Pancreas (tissue), 10 donors: ENCODE data around the gene PRSS27. TPM values are rescaled to one million over a fixed set of nuclear protein-coding genes. Genes with fewer than 3 reads are reported as not detected.

Experiments
- ATAC-seq, 4 donors: fragments of 200-7000 bp; cut with Tn5 transposase; one replicate each; pipeline versions ENCODE4 v1.8.0 to v1.9.1; 2020; ENCODE audit warnings: mild to moderate bottlenecking in 4 of 4, moderate library complexity in 4 of 4
- DNase-seq, 6 donors: peaks; one replicate each; pipeline ENCODE4 v3.0.0-alpha.2; 2020
- FAIRE-seq: peaks from 2 replicates; lab custom pipeline; 2012; peaks lifted over from hg19 to GRCh38; lab: Jason Lieb, UNC
- H3K27ac ChIP-seq, 4 donors: fragments of 200-600 bp; sonication (generic); 1 replicate in 3 of 4; 2 replicates in 1 of 4; pipeline versions ENCODE4 v1.5.0 to v1.8.0; 2020
- H3K27me3 ChIP-seq, 4 donors: fragments of 200-600 bp; one replicate each; pipeline ENCODE4 v1.8.0; 2021
- H3K36me3 ChIP-seq, 3 donors: fragments of 200-600 bp; sonication (generic) in 1 of 3; one replicate each; pipeline versions ENCODE4 v1.5.0 to v1.8.0; 2020 to 2021
- H3K4me1 ChIP-seq, 3 donors: fragments of 200-600 bp; one replicate each; pipeline ENCODE4 v1.8.0; 2021
- H3K4me3 ChIP-seq, 4 donors: fragments of 200-600 bp; sonication (generic) in 2 of 4; one replicate each; pipeline versions ENCODE4 v1.5.0 to v1.8.0; 2020 to 2021
- H3K9me3 ChIP-seq, 4 donors: fragments of 200-600 bp; one replicate each; pipeline ENCODE4 v1.8.0; 2021
- WGBS, 2 donors: extraction: QIAGEN DNeasy Blood & Tissue Kit; methylation state at CpG; one replicate each; pipeline ENCODE4 v1.1.7; 2013; 5-methylcytosine and 5-hydroxymethylcytosine counted together
- intact Hi-C, 3 donors: fragments of 100-400 bp; cut with DNase I; formaldehyde crosslinking; loops; one replicate each; pipeline versions ENCODE4 v1.11.1 to v1.14.2; 2022
- polyA plus RNA-seq, 2 donors: library from polyadenylated mRNA; stranded (reverse); fragments of 200-250 nt; gene quantifications; one replicate each; pipeline ENCODE4 v1.2.3, GENCODE V29; 2013
- total RNA-seq, 6 donors: library from RNA; stranded (reverse); fragmentation: NEBNext Ultra II Directional in 4 of 6; extraction: Animal tissue kit (Norgen Biotek cat#: 25700) in 4 of 6; gene quantifications; one replicate each; pipeline versions ENCODE4 v1.2.1 to v1.2.4, GENCODE V29; 2021 to 2023
- TF ChIP-seq, protein P1 (sequence below), 4 donors: fragments of 200-600 bp; sonication (generic) in 3 of 4; IDR thresholded peaks; one replicate each; pipeline versions ENCODE4 v1.5.0 to v1.8.0; 2021; ENCODE audit warnings: antibody characterized with exemption in 4 of 4
- donor health status: healthy with polysubstance abuse.
- donor health status: DM: no; HTN: no; CAD: no; lungs with moderate emphysema.
- donor health status: DM: no; HTN: no; CAD: no.
- donor health status: control.
- donor health status: control.
- donor health status: Bipolar disorder and iron deficiency.
- donor health status: DM: yes; HTN: yes; CAD: no.
- donor health status: DM: no; HTN: no; CAD: no.
- donor health status: DM: no; HTN: no; CAD: no.
- donor health status: DM: yes; HTN: yes; CAD: no.

Gene PRSS27
- total and polyA plus RNA-seq, 8 donors, result 0.22 to 2.1 (median 0.56) TPM

- ATAC-seq, result no peak
- no peak for FAIRE-seq
- H3K4me1 ChIP-seq, result no peaks in the 10 kb centered on the region
- intact Hi-C loops, result no loop called here
- H3K4me3 ChIP-seq, result no peak overlapping the region
- H3K27ac ChIP-seq, result no peak overlapping the region
- no peaks in the 10 kb centered on the region for H3K9me3 ChIP-seq
- H3K27me3 ChIP-seq, result no peaks in the 10 kb centered on the region
- TF ChIP-seq, protein P1, sequence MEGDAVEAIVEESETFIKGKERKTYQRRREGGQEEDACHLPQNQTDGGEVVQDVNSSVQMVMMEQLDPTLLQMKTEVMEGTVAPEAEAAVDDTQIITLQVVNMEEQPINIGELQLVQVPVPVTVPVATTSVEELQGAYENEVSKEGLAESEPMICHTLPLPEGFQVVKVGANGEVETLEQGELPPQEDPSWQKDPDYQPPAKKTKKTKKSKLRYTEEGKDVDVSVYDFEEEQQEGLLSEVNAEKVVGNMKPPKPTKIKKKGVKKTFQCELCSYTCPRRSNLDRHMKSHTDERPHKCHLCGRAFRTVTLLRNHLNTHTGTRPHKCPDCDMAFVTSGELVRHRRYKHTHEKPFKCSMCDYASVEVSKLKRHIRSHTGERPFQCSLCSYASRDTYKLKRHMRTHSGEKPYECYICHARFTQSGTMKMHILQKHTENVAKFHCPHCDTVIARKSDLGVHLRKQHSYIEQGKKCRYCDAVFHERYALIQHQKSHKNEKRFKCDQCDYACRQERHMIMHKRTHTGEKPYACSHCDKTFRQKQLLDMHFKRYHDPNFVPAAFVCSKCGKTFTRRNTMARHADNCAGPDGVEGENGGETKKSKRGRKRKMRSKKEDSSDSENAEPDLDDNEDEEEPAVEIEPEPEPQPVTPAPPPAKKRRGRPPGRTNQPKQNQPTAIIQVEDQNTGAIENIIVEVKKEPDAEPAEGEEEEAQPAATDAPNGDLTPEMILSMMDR (IDR thresholded peaks at IDR 0.05), result no peak
- no peak for DNase-seq
- WGBS, 2 donors, result 85 to 87% methylated on average over 17 to 19 of the region's 19 CpGs
- H3K36me3 ChIP-seq, result no peaks in the 10 kb centered on the region
Observed at GRCh38 chr16:2743007-2743810, 23.2 kb upstream of the PRSS27 start.

DNA sequence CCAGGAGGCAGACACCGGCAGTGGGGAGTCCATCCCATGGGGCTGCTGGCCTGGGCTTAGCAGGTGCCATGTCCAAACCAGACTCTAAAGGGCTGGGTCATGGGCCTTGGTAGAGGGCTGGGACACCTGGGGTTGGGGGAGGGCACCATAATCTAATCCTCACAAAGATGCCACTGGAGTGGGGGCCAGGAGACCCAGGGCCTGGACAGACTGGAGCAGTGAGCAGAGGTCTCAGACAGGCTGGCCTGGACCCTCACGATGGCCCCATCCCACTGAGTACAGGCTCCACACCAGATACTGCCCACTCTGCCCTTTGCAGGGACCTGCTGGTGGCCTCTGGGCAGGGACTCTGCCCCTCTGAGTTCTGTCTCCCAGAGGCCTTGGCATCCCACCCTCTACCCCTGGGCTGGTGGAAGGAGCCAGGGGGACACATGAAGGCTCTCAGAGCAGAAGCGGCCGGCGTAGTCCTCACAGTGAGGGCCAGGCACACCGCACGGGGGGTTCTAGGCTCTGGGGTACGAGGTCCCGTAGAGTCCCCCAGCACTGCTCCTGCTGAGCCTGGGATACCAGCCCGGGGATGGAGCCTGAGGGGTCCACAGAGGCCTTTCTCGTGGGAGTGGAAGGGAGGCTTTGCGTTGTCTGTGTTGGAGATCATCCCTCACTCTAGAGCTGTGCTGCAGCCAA is 22.4 kb upstream of the PRSS27 start:
- TF ChIP-seq, protein P1 (IDR thresholded peaks at IDR 0.05), result no peak
- ATAC-seq (no peak), DNase-seq (no peak), FAIRE-seq (no peak)
- Histone ChIP-seq H3K4me3 (no peak overlapping the region), H3K4me1 (no peaks in the 10 kb centered on the region), H3K36me3 (no peaks in the 10 kb centered on the region), H3K9me3 (no peaks in the 10 kb centered on the region), H3K27ac (no peak overlapping the region), H3K27me3 (no peaks in the 10 kb centered on the region)
- intact Hi-C loops, result no loop called here
- WGBS, 2 donors, result 91% methylated on average over 12 of the region's 12 CpGs

DNA sequence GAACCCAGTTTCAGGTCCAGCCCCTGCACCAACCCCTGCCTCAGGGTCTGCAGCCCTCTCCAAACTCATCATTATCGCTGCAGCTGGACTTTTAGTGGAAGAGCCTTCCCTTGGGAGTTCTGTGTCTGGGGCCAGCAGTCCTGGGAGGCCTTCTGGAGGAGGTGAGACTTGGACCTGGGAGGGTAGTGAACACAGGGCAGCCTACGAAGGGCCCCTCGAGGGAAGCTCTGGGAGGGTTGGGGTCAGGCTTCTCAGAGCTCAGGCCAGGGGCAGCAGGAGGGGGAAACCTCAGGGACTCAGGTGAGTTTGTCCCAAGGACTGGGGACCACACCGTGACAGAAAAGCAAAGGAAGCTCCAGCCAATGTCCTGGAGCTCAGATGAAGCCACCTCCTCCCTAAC is 21.1 kb upstream of the PRSS27 start:
- WGBS, 2 donors, result 85 to 92% methylated on average over 4 of the region's 4 CpGs
- no peaks in the 10 kb centered on the region for H3K27me3 ChIP-seq
- H3K27ac ChIP-seq, result no peak overlapping the region
- intact Hi-C loops, result no loop called here
- ATAC-seq, result no peak
- TF ChIP-seq, protein P1 (IDR thresholded peaks at IDR 0.05), result no peak
- no peaks in the 10 kb centered on the region for H3K9me3 ChIP-seq
- no peaks in the 10 kb centered on the region for H3K4me1 ChIP-seq
- no peak for DNase-seq
- FAIRE-seq, result no peak
- H3K36me3 ChIP-seq, result no peaks in the 10 kb centered on the region
- H3K4me3 ChIP-seq, result no peak overlapping the region

GRCh38 chr16:2740476-2740875 is 20.5 kb upstream of the PRSS27 start:
- FAIRE-seq (no peak), ATAC-seq (no peak), DNase-seq (no peak)
- Histone ChIP-seq H3K27ac (no peak overlapping the region), H3K9me3 (no peaks in the 10 kb centered on the region), H3K4me3 (no peak overlapping the region), H3K36me3 (no peaks in the 10 kb centered on the region), H3K4me1 (no peaks in the 10 kb centered on the region), H3K27me3 (no peaks in the 10 kb centered on the region)
- intact Hi-C loops, result no loop called here
- WGBS, 2 donors, result 79 to 86% methylated on average over 6 of the region's 6 CpGs
- TF ChIP-seq, protein P1 (IDR thresholded peaks at IDR 0.05), result no peak
